Measurements from ENCODE around the gene CEL. TPM values are rescaled to one million over a fixed set of nuclear protein-coding genes. Genes with fewer than 3 reads are reported as not detected.

The CEL gene
- total RNA-seq, 1 experiment from 2014 or later = 6.9 TPM

GRCh38 chr9:133113163-133113948 lies 51.6 kb downstream of the CEL start:
- no peak overlapping the region for H3K9ac ChIP-seq (ENCODE audit: low read length)
- ChIA-PET RAD21 (ENCODE audit: low non-redundant PET in 1 of 2, low total read pairs in 2 of 2, uncharacterized antibody in 2 of 2, unreplicated experiment in 2 of 2) (interaction anchor here in 1 of 2 experiments (1.1 kb wide), 1 partner anchor 31 kb away, joined by 3 read pairs; no protein-coding TSS in a partner anchor), POLR2A (no interaction called here), CTCF (no interaction called here)
- peaks cover 22% of the 10 kb centered on the region for H3K79me2 ChIP-seq (ENCODE audit: insufficient read depth, low read length)
- no peaks in the 10 kb centered on the region for H3K9me3 ChIP-seq (ENCODE audit: control insufficient read depth in 1 of 2, insufficient read depth in 1 of 2, low read depth in 1 of 2, low read length in 2 of 2)
- BruUV-seq (replicated peaks) = no TSS peak
- TF ChIP-seq TCF7L2 (IDR thresholded peaks at IDR 0.05; ENCODE audit: borderline replicate concordance, extremely low read depth, insufficient read depth, insufficient read length) = no peak
- TF ChIP-seq SIN3A (IDR thresholded peaks at IDR 0.05; ENCODE audit: low read depth) = no peak
- TF ChIP-seq CBX3 (IDR thresholded peaks at IDR 0.05; ENCODE audit: low read depth) = no peak
- TF ChIP-seq CTCF (IDR thresholded peaks at IDR 0.05 in 2 of 3, conservative IDR thresholded peaks at IDR 0.05 in 1 of 3; ENCODE audit: borderline replicate concordance in 1 of 3, insufficient read depth in 1 of 3, low read depth in 2 of 3, low read length in 2 of 3) = no peak
- no peak for TF ChIP-seq EZH2phosphoT487 (IDR thresholded peaks at IDR 0.05; ENCODE audit: borderline replicate concordance)
- TF ChIP-seq ELF1 (IDR thresholded peaks at IDR 0.05; ENCODE audit: borderline replicate concordance, low read depth) = no peak
- TF ChIP-seq CEBPB (IDR thresholded peaks at IDR 0.05; ENCODE audit: low read depth) = no peak
- no peak for TF ChIP-seq SRF (IDR thresholded peaks at IDR 0.05; ENCODE audit: low read depth)
- TF ChIP-seq POLR2A (IDR thresholded peaks at IDR 0.05; ENCODE audit: borderline replicate concordance, extremely low read depth, insufficient read depth, insufficient read length) = no peak
- no peak for TF ChIP-seq ZFX (IDR thresholded peaks at IDR 0.05)
- no peak for TF ChIP-seq EZH2 (IDR thresholded peaks at IDR 0.05)
- TF ChIP-seq FOSL1 (IDR thresholded peaks at IDR 0.05; ENCODE audit: low read depth) = no peak
- TF ChIP-seq ZBTB33 (IDR thresholded peaks at IDR 0.05; ENCODE audit: extremely low read depth, insufficient replicate concordance, low read length) = no peak
- no peak for TF ChIP-seq JUND (IDR thresholded peaks at IDR 0.05)
- TF ChIP-seq YY1 (IDR thresholded peaks at IDR 0.05; ENCODE audit: extremely low read depth, insufficient replicate concordance, low read depth, low read length) = no peak
- TF ChIP-seq SP1 (IDR thresholded peaks at IDR 0.05; ENCODE audit: low read depth) = no peak
- TF ChIP-seq, protein P1, sequence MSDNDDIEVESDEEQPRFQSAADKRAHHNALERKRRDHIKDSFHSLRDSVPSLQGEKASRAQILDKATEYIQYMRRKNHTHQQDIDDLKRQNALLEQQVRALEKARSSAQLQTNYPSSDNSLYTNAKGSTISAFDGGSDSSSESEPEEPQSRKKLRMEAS (IDR thresholded peaks at IDR 0.05) = no peak
- no peak for TF ChIP-seq EGR1 (IDR thresholded peaks at IDR 0.05; ENCODE audit: low read depth)
- H3K27ac ChIP-seq (ENCODE audit: low read depth, low read length) = no peak overlapping the region
- no peaks in the 10 kb centered on the region for H4K20me1 ChIP-seq (ENCODE audit: insufficient read depth)
- H2AFZ ChIP-seq (ENCODE audit: low read depth, low read length, poor library complexity, severe bottlenecking) = no peak overlapping the region
- DNase-seq (ENCODE audit: low read depth, low spot score) (no peak), ATAC-seq (no peak)
- no peak overlapping the region for H3K4me2 ChIP-seq (ENCODE audit: low read length)
- intact Hi-C loops (cut with micrococcal nuclease) = no loop called here
- H3K9me2 ChIP-seq (ENCODE audit: insufficient read depth) = no peaks in the 10 kb centered on the region
- H3K4me1 ChIP-seq (ENCODE audit: control insufficient read depth in 1 of 2, insufficient read depth in 2 of 2, low read length in 2 of 2) = peaks cover 0 to 12% of the 10 kb centered on the region in 2 experiments; a peak in 2 of 4 replicates
- peaks cover 11 to 17% of the 10 kb centered on the region in 2 experiments; a peak in 3 of 4 replicates for H3K36me3 ChIP-seq (ENCODE audit: control insufficient read depth in 1 of 2, insufficient read depth in 2 of 2, low read length in 2 of 2)
- no peaks in the 10 kb centered on the region for H3K27me3 ChIP-seq (ENCODE audit: insufficient read depth, low read length)
- no peak overlapping the region for H3K4me3 ChIP-seq (replicated peaks in 1 of 2; ENCODE audit: low read depth in 1 of 2, low read length in 2 of 2)
